NB4 (cell line): ENCODE measurements around the gene CENPX.

Experiments
- MYC ChIP-seq: IDR thresholded peaks from 2 replicates; pipeline ENCODE4 v1.6.1; 2011; ENCODE audit warnings: low read depth, low read length
- POLR2A ChIP-seq: IDR thresholded peaks from 2 replicates; pipeline ENCODE4 v1.6.1; 2011; ENCODE audit warnings: mild to moderate bottlenecking; ENCODE audit not compliant: insufficient read length; ENCODE audit errors: extremely low read depth
- TF ChIP-seq, protein P1 (sequence below): IDR thresholded peaks from one replicate; pipeline ENCODE4 v1.5.1; 2012; ENCODE audit warnings: low read depth, low read length

DNA sequence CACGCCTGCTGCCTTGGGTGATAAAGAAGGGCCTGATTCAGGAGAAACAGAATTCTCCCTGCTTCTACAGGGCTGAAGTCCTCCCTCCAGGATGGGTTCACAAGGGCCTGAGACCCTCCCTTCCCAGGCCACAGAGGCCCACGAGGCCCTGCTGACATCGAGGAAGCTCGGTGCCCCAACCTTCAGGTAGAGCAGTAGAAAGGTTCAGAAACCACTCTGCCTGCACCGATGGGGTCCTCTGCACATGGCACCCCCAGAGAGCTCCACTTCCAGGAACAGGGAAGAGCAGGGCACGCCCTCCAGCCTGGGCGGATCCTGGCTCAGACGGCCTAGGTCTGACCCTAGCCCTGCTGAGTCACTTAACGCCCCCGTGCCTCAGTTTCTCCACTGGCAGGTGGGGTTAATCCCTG, 773 bp downstream of the CENPX start:
- TF ChIP-seq, protein P1, sequence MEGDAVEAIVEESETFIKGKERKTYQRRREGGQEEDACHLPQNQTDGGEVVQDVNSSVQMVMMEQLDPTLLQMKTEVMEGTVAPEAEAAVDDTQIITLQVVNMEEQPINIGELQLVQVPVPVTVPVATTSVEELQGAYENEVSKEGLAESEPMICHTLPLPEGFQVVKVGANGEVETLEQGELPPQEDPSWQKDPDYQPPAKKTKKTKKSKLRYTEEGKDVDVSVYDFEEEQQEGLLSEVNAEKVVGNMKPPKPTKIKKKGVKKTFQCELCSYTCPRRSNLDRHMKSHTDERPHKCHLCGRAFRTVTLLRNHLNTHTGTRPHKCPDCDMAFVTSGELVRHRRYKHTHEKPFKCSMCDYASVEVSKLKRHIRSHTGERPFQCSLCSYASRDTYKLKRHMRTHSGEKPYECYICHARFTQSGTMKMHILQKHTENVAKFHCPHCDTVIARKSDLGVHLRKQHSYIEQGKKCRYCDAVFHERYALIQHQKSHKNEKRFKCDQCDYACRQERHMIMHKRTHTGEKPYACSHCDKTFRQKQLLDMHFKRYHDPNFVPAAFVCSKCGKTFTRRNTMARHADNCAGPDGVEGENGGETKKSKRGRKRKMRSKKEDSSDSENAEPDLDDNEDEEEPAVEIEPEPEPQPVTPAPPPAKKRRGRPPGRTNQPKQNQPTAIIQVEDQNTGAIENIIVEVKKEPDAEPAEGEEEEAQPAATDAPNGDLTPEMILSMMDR, result no peak
- TF ChIP-seq MYC (no peak; the same call in 1 of the 2 replicates), POLR2A (no peak)
